ACC112 (cell line): Measurements from ENCODE around the gene PLEKHH2.

Experiments
- H2AFZ ChIP-seq: fragments of 200-600 bp; sonication (generic); one replicate; pipeline ENCODE4 v1.6.0; 2017; ENCODE audit warnings: antibody characterized with exemption, low read length; ENCODE audit not compliant: unreplicated experiment
- H3K27ac ChIP-seq: fragments of 200-600 bp; sonication (generic); 2 replicates; pipeline ENCODE4 v1.5.1; 2014; ENCODE audit warnings: low read depth, mild to moderate bottlenecking, antibody characterized with exemption, low read length, moderate library complexity
- H3K27me3 ChIP-seq: fragments of 200-600 bp; sonication (generic); 2 replicates; pipeline ENCODE4 v1.6.1; 2014; ENCODE audit warnings: mild to moderate bottlenecking, antibody characterized with exemption, low read length, moderate library complexity, mixed read lengths; ENCODE audit not compliant: insufficient read depth
- H3K36me3 ChIP-seq: fragments of 200-600 bp; sonication (generic); 2 replicates; pipeline ENCODE4 v1.6.1; 2016; ENCODE audit warnings: mild to moderate bottlenecking, antibody characterized with exemption, low read length, moderate library complexity, mixed read lengths; ENCODE audit not compliant: insufficient read depth
- H3K4me1 ChIP-seq: fragments of 200-600 bp; sonication (generic); one replicate; pipeline ENCODE4 v1.6.1; 2016; ENCODE audit warnings: low read length, mixed read lengths; ENCODE audit not compliant: insufficient read depth, unreplicated experiment, control insufficient read depth
- H3K4me3 ChIP-seq: fragments of 200-600 bp; sonication (generic); 2 replicates; pipeline ENCODE4 v1.5.1; 2014; ENCODE audit warnings: mild to moderate bottlenecking, low read depth, low read length
- H3K79me2 ChIP-seq: fragments of 200-600 bp; sonication (generic); one replicate; pipeline ENCODE4 v1.6.0; 2016; ENCODE audit warnings: low read length; ENCODE audit not compliant: control insufficient read depth, unreplicated experiment, insufficient read depth

Gene PLEKHH2

GRCh38 chr2:43810452-43810851 lies 173.4 kb downstream of the PLEKHH2 start:
- Histone ChIP-seq H3K79me2 (no peaks in the 10 kb centered on the region), H3K4me1 (no peaks in the 10 kb centered on the region), H3K4me3 (no peak overlapping the region), H3K27me3 (no peaks in the 10 kb centered on the region), H2AFZ (no peak overlapping the region), H3K27ac (no peak overlapping the region), H3K36me3 (no peaks in the 10 kb centered on the region)

- Histone ChIP-seq H3K79me2 (no peaks in the 10 kb centered on the region), H3K4me3 (no peak overlapping the region), H3K27me3 (no peaks in the 10 kb centered on the region), H3K36me3 (no peaks in the 10 kb centered on the region), H2AFZ (no peak overlapping the region), H3K4me1 (no peaks in the 10 kb centered on the region), H3K27ac (no peak overlapping the region)
Observed at GRCh38 chr2:43810888-43811287, 173.8 kb downstream of the PLEKHH2 start.

GRCh38 chr2:43812006-43812405 lies 174.9 kb downstream of the PLEKHH2 start:
- no peaks in the 10 kb centered on the region for H3K4me1 ChIP-seq
- H3K27ac ChIP-seq = no peak overlapping the region
- no peaks in the 10 kb centered on the region for H3K79me2 ChIP-seq
- H3K36me3 ChIP-seq = no peaks in the 10 kb centered on the region
- no peaks in the 10 kb centered on the region for H3K27me3 ChIP-seq
- no peak overlapping the region for H2AFZ ChIP-seq
- H3K4me3 ChIP-seq = no peak overlapping the region

GRCh38 chr2:43812947-43813346 lies 175.9 kb downstream of the PLEKHH2 start:
- Histone ChIP-seq H3K4me3 (no peak overlapping the region), H2AFZ (no peak overlapping the region), H3K27ac (no peak overlapping the region), H3K27me3 (no peaks in the 10 kb centered on the region), H3K36me3 (no peaks in the 10 kb centered on the region), H3K79me2 (no peaks in the 10 kb centered on the region), H3K4me1 (no peaks in the 10 kb centered on the region)

- Histone ChIP-seq H3K27me3 (no peaks in the 10 kb centered on the region), H3K79me2 (no peaks in the 10 kb centered on the region), H2AFZ (no peak overlapping the region), H3K4me1 (peaks cover 4% of the 10 kb centered on the region), H3K27ac (no peak overlapping the region), H3K36me3 (no peaks in the 10 kb centered on the region), H3K4me3 (no peak overlapping the region)
Observed at GRCh38 chr2:43814711-43815110, 177.7 kb downstream of the PLEKHH2 start.
